Uterus (tissue), 4 donors: ENCODE results near the gene CIBAR2. TPM values are rescaled to one million over a fixed set of nuclear protein-coding genes. Genes with fewer than 3 reads are reported as not detected.

ENCODE experiments used
- DNase-seq, 2 donors: peaks; one replicate each; pipeline ENCODE4 v3.0.0-alpha.2; 2019 to 2020
- H3K27ac ChIP-seq, 2 donors: fragments of 200-600 bp; sonication (generic); 1 replicate in 1 of 2; 2 replicates in 1 of 2; pipeline ENCODE4 v1.5.1; 2016 to 2018
- H3K27me3 ChIP-seq, 2 donors: fragments of 200-600 bp; sonication (generic); one replicate each; pipeline ENCODE4 v1.5.1; 2018 to 2019; ENCODE audit warnings: control low read depth in 1 of 2
- H3K36me3 ChIP-seq, 2 donors: fragments of 200-600 bp; sonication (generic); one replicate each; pipeline ENCODE4 v1.5.1; 2019; ENCODE audit warnings: control low read depth in 1 of 2
- H3K4me1 ChIP-seq, 2 donors: fragments of 200-600 bp; sonication (generic); one replicate each; pipeline ENCODE4 v1.5.1; 2018 to 2019; ENCODE audit warnings: control low read depth in 1 of 2
- H3K4me3 ChIP-seq, 2 donors: fragments of 200-600 bp; sonication (generic); 1 replicate in 1 of 2; 2 replicates in 1 of 2; pipeline ENCODE4 v1.5.1; 2018 to 2019; ENCODE audit warnings: mild to moderate bottlenecking in 1 of 2
- H3K9me3 ChIP-seq, 2 donors: fragments of 200-600 bp; sonication (generic); one replicate each; pipeline ENCODE4 v1.5.1; 2019; ENCODE audit warnings: control low read depth in 1 of 2
- CTCF ChIP-seq, 4 experiments: fragments of 200-600 bp in 2 of 4; fragments of 450-650 bp in 2 of 4; sonication (generic) in 2 of 4; IDR thresholded peaks; one replicate each; pipeline ENCODE4 v1.5.1; 2016 to 2019; ENCODE audit warnings: antibody characterized with exemption in 4 of 4, mild to moderate bottlenecking in 2 of 4, moderate library complexity in 1 of 4
- POLR2A ChIP-seq, 2 donors: fragments of 450-650 bp; IDR thresholded peaks; one replicate each; pipeline ENCODE4 v1.6.1; 2016; ENCODE audit warnings: antibody characterized with exemption in 2 of 2, mild to moderate bottlenecking in 1 of 2, moderate library complexity in 1 of 2
- intact Hi-C: fragments of 100-400 bp; cut with DNase I; formaldehyde crosslinking; loops from one replicate; pipeline ENCODE4 v1.15.1; 2023; ENCODE audit warnings: low total_unique reads
- total RNA-seq, 4 donors: library from RNA; depleted of rRNA in 3 of 4; stranded (reverse); fragments of >200 nt in 3 of 4; gene quantifications; one replicate each; pipeline versions ENCODE4 v1.1.0 to v1.2.4, GENCODE V29; 2014 to 2023
- donor health status: DM: yes; HTN: yes; CAD: no.

Gene CIBAR2
- total RNA-seq, 4 donors from 2014 or later = 2.4 TPM; not detected in 3

- no peaks in the 10 kb centered on the region for H3K9me3 ChIP-seq
- no peak overlapping the region for H3K4me3 ChIP-seq
- intact Hi-C loops = no loop called here
- no peaks in the 10 kb centered on the region for H3K36me3 ChIP-seq
- no peaks in the 10 kb centered on the region for H3K4me1 ChIP-seq
- no peaks in the 10 kb centered on the region for H3K27me3 ChIP-seq
- TF ChIP-seq CTCF (IDR thresholded peaks at IDR 0.05) (no peak), POLR2A (IDR thresholded peaks at IDR 0.05) (no peak)
- no peak overlapping the region for H3K27ac ChIP-seq
- DNase-seq = no peak
Observed at GRCh38 chr16:85098565-85098964, 13.7 kb downstream of the CIBAR2 start.

GRCh38 chr16:85096921-85097320 is 15.4 kb downstream of the CIBAR2 start:
- intact Hi-C loops = no loop called here
- no peaks in the 10 kb centered on the region for H3K27me3 ChIP-seq
- TF ChIP-seq CTCF (IDR thresholded peaks at IDR 0.05) = no peak
- no peak for TF ChIP-seq POLR2A (IDR thresholded peaks at IDR 0.05)

DNA sequence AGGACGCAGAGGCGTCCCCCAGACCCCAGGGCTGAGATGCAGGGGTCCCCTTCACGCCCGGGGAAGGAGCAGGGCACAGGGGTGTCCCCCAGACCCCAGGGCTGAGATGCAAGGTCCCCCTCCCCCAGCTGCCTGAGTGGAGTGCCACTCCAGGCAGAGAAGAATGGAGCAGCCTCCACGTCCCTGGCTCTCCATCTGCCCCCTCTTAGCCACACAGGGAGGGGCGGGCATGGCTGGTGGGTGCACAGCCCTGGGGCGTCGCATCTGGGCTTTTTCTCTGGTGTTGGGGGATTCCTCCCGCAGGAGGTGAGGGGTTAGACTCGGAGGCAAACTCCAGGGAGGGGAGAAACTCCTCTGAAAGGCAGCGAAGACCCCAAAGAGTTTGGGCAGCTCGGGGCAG is 17.5 kb downstream of the CIBAR2 start:
- TF ChIP-seq POLR2A (IDR thresholded peaks at IDR 0.05) (no peak), CTCF (IDR thresholded peaks at IDR 0.05) (no peak)
- Histone ChIP-seq H3K27me3 (no peaks in the 10 kb centered on the region), H3K9me3 (no peaks in the 10 kb centered on the region), H3K4me3 (no peak overlapping the region), H3K27ac (no peak overlapping the region), H3K36me3 (no peaks in the 10 kb centered on the region), H3K4me1 (no peaks in the 10 kb centered on the region)
- intact Hi-C loops = no loop called here
- DNase-seq = no peak

More at GRCh38 chr16:85096921-85097320, 15.4 kb downstream of the CIBAR2 start:
- H3K36me3 ChIP-seq = no peaks in the 10 kb centered on the region
- H3K27ac ChIP-seq = no peak overlapping the region
- H3K4me1 ChIP-seq = no peaks in the 10 kb centered on the region
- H3K9me3 ChIP-seq = no peaks in the 10 kb centered on the region
- no peak for DNase-seq
- H3K4me3 ChIP-seq = no peak overlapping the region

GRCh38 chr16:85094176-85094805 is 18.0 kb downstream of the CIBAR2 start:
- Histone ChIP-seq H3K9me3 (no peaks in the 10 kb centered on the region), H3K27ac (no peak overlapping the region), H3K4me3 (no peak overlapping the region), H3K36me3 (no peaks in the 10 kb centered on the region), H3K27me3 (no peaks in the 10 kb centered on the region), H3K4me1 (no peaks in the 10 kb centered on the region)
- intact Hi-C loops = no loop called here
- no peak for TF ChIP-seq POLR2A (IDR thresholded peaks at IDR 0.05)
- no peak for TF ChIP-seq CTCF (IDR thresholded peaks at IDR 0.05)
- no peak for DNase-seq

DNA sequence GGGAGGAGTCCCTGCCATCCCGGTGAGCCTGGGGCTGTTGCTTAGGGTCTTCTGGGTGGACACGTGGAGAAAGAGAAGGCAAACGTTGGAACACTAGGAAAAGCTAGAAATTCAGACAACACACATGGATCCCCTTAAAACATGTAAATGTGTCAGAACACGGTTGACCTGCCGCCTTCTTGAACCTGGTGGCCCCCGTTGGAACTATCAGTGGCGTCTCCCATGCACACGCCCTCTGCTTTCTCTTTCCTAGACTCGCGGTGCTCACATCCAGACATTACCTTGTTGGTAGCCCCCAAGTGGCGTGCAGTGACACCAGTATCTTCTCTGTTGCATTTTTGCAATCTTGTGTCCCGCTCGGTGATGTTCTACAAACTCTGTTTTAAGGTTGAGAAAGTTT is 18.6 kb downstream of the CIBAR2 start:
- intact Hi-C loops = no loop called here
- no peaks in the 10 kb centered on the region for H3K4me1 ChIP-seq
- no peak for TF ChIP-seq POLR2A (IDR thresholded peaks at IDR 0.05)

DNA sequence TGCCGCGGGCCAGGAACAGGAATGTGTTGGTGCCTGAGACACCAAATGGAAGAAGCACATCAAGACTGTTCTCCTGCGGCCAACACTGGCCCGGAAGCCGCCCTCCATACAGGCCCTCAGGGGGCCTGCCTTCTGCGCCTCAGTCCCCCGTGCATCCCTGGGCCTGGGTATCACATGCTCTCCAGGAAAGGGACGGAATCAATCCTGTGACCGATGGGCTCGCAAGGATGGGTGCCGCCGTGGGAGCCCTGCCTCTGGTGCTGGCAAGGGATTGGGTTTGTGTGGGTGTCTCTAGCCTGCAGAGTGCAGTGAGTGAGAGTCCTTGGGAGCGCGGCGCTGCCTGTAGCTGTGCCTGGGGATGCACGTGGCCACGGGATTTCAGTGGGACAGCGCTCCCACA is 19.4 kb downstream of the CIBAR2 start:
- H3K36me3 ChIP-seq = no peaks in the 10 kb centered on the region
- DNase-seq = no peak
- no peaks in the 10 kb centered on the region for H3K9me3 ChIP-seq
- H3K4me1 ChIP-seq = no peaks in the 10 kb centered on the region
- H3K27ac ChIP-seq = no peak overlapping the region
- no peaks in the 10 kb centered on the region for H3K27me3 ChIP-seq
- TF ChIP-seq CTCF (IDR thresholded peaks at IDR 0.05) = no peak
- TF ChIP-seq POLR2A (IDR thresholded peaks at IDR 0.05) = no peak
- intact Hi-C loops = no loop called here
- H3K4me3 ChIP-seq = no peak overlapping the region

More for the DNA sequence above, 18.6 kb downstream of the CIBAR2 start:
- Histone ChIP-seq H3K36me3 (no peaks in the 10 kb centered on the region), H3K27ac (no peak overlapping the region), H3K4me3 (no peak overlapping the region), H3K9me3 (no peaks in the 10 kb centered on the region), H3K27me3 (no peaks in the 10 kb centered on the region)
- no peak for DNase-seq
